Endothelial cell of hepatic sinusoid (primary cell): ENCODE results near the gene STS.

Experiments
- in situ Hi-C: cut with HindIII; loops from 2 replicates; pipeline ENCODE4 v1.10.0; 2017; ENCODE audit warnings: low sequenced_read_pairs

STS gene

DNA sequence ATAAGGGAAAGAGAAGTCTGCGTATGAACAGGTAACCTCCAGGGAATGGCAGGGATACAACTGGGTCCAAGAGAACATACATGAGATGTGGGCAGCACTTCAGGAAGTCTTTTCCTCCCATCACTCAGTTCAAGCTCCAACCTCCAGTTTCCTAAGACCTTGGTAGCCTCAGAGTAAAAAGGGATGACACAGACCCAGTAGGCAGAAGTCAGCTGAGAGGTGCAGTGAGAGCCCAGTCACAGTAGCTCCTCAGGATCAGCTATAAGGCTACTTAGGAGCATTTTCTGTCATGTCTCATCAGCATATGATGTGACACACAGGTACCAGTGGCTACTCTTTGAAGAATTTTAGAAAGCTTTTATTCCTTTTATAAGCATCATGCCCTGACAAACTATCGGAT, 12.5 kb upstream of the STS start:
- in situ Hi-C loops: no loop called here

DNA sequence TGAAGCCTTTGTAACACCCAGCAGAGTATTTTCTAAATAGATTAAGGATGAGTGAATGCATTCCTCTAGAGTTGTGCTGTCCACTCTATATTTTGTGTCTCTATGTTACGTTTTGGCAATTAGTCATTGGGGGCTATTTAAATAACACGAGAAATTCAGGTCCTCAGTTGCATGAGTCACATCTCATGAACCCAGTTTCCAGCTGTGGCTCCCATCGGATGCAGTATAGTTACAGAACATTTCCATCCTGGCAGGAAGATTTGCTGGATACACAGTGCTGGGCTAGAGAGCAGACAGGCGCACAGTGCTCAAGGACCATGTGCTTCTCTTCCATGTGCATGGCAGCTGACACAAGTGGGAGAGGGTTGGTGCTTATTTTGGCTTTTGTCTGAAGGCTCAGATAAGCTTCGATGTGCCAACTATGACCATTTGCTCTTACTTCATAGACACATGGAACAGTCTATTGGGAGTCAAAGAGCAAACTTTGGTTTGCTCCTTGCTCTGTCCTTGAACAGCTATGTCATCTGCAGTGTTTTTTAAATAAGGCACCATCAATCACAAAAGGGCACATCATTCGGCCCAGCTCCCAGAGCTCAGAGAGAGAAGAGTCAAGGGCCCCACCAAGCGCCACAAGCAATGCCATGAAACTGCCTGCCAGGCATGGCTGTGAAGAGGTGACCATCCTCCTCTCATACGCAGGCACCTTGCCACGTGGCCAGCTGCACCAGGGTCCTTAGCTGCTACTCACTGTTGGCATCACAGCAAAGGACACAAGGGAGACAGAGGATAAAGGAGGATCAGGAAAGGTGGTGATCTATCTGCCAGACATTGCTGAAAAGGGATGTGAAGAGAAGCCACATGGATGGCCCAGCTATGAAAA, 8.1 kb upstream of the STS start:
- in situ Hi-C loops: no loop called here

- in situ Hi-C loops: no loop called here
These were observed 4.4 kb upstream of the STS start for GRCh38 chrX:7143076-7143475.

GRCh38 chrX:7143941-7144525, 3.5 kb upstream of the STS start:
- in situ Hi-C loops: no loop called here

DNA sequence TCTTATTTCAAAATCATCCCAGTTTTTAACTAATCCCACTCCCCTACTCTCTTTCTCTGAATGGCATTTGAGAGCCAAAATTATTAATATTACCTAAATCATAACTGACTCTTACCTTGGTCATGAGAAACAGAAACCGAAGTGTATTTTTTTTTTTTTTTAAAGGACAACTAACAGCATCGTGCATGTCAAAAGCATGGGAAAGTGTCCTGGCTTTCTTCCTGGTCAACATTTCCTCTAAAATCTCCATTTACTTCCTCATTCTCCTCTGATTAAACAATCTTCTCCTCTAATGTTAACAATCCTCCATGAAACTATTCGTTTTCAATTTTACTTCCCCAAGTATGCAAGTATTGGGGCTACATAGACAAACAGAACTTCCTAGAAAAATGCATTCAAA, 2.1 kb upstream of the STS start:
- in situ Hi-C loops: no loop called here

- in situ Hi-C loops: no loop called here
These were observed 1.4 kb upstream of the STS start for GRCh38 chrX:7146020-7146702.

GRCh38 chrX:7146703-7147412, 654 bp upstream of the STS start:
- in situ Hi-C loops: no loop called here

- in situ Hi-C loops: no loop called here
These were observed 704 bp downstream of the STS start, which contains the start of gene PUDP for GRCh38 chrX:7147978-7148854. PUDP (minus strand) TSS chrX:7148153; CDS start chrX:7148113, 40 bp downstream.

DNA sequence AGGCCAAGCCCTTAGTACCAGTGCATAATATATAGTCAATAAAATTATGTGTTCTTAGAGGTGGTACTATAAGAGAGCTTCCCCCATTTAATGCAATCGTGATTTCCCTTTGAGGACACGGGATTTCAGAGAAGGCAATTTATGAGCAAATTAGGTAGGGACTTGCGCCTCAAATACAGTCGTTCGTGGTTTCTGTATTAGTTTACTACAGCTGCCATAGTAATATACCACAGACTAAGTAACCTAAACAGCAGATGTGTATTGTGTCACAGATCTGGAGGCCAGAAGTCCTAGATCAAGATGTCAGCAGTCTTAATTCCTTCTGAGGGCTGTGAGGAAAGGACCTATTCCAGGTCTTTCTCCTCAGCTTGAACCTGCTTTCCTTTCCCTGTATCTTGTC, 1.9 kb downstream of the STS start:
- in situ Hi-C loops: no loop called here

- in situ Hi-C loops: no loop called here
These were observed 5.7 kb downstream of the STS start for GRCh38 chrX:7153231-7153630.

DNA sequence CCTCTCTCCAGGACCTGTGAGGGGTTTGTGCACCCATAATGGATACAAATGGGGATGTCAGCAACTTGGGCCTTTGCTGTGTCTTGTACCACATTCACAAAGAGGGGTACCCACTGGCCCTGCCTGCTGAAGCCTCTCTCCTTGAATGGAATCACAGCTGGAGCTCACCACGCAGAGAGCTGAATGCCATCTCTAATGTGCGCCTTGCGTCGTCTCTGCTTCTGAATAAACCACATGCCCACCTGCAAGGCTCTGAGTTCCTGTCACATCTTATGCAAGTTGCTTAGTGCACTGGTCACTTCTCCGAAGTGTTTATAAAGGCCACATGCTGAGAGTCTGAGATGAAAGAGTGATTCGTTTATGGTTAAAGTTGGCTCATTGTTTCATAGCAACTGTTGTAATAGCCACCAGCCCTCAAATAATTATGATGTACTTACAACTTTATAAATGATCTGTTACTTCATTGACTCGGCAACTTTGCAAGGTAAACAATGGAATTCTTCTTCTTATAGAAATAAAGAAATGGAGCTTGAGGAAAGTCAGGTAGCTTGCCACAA, 6.6 kb downstream of the STS start:
- in situ Hi-C loops: no loop called here

DNA sequence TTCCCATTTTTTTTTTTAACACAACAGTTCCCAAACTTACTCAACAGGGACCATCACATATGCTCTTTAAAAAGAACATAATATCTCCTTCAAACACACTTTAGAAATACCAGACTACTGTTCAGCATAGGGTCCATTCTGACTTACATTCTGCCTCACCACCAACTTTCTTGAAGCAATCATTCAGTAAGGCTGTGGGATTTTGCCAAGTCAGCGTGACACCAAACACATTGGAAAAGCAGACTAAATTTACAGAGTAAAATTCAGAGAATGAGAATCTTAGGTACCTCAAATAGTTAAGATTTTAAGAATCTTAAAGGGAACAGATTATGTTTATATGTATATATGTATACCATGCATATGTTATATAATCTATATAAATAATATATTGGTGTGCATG, 7.7 kb downstream of the STS start:
- in situ Hi-C loops: no loop called here

DNA sequence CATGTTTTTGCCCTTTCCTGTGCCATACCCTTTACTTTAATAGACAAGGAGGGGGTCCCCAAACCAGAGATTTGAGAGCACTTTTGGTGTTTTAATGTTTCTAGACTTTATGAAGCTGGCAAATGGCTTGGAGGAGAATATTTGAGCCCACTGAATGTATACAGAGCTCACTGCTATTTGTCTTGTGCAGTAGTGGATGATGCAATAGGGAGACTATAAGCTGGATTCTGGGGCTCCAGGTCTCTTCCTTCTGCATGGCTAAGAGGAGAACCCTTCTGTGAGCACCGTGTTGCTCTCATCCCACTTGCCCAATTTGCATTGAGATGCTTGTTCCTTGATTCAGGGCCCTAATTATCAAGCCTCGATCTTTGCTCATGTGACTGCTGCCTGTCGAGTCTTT, 9.4 kb downstream of the STS start:
- in situ Hi-C loops: no loop called here

DNA sequence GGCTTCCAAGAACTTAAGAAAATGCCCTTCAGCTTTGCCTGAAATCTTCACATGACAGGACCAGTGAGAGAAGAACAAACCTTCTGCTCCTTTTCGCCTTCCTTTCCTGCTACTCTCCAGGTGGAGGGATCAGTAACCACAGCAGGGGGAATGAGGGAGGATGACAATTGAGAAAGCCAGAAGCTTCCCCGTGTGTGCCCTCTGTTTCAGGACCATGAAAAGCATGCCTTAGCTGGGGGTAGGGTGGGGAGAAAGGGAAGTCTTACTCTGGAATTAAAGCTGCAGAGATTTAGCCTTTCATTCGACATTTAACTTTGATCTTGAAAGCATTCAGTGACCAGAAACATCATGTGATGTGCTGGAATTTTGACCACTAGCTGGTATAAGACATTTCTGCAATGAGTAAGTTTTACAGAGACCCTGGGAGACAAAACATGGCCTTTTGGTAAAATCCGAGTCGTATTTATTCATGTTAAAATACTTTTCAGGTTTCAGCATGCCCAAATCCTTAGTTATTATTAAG, 11.0 kb downstream of the STS start:
- in situ Hi-C loops: no loop called here

DNA sequence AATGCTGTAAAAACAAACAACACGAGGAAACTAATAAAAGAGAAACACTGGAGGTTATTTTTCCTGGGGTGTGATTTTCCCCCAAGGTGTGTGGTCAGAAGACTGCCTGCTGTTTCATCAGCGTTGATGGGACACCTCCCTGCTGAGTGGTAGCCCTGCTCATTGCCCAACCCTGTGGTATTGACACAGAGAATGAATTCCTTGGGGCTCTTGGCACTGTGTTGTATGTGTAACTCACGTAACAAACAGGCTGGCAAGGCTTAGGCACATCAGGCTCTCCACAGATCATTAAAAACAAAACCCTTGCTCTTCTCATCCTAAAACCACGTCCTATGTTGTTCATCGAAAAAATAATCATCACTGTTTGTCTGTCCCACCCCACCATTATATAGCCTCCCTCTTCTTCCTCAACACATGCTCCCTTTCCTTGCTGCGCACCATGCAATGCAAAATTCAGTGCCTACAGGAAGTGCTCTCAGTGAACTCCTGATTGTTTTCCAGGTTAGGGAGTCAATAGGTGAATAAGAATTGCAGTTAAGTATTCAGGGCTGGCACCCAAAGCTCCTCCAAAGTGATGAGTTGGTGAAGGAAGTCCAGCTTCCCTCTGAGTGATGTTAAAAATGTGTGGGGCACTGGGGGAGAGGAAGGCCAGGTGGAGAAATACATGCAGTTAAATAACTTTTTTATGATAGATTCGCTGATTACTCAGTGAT, 11.8 kb downstream of the STS start:
- in situ Hi-C loops: no loop called here

DNA sequence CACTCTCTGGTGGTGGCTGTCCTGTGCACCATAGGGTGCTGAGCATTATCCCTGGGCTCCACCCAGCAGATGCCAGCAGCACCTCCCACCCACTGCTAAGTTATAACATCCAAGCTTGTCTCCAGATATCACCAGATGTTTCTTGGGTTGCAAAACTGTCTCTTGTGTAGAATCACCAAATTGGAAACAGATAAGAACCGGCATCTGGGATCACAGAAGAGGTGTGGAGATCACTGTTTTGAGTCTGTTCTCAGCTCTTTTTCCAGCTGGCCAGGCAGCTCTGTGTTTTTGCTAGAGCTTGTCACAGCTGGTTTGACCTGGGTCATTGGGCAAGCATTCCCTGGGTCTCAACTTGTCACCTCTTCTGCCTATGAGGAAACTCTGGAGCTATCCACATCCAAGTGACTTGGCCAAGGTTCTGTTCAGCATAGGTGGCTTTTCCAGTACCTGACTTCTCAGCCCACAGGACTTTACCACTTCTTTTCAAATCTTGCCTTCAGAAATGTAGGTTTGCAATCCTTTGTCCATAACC, 15.7 kb downstream of the STS start:
- in situ Hi-C loops: no loop called here

DNA sequence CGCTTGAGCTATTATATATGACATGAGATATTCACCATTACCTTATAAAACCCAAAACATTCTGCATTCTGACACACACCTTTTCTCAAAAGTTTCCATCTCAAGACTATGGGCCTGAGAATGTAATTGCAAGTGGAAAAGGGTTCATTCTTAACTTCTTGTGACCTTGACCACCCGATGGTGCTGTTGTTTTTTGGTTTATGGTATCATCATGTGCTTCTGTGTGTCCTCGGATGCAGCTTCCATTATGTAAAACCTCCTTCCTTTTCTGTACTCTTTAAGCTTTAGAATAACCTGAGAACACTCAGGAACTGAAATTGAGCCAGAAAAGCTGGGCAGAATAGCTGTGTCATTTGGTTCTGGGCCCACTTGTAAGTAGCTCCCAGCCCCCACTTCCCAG, 16.7 kb downstream of the STS start:
- in situ Hi-C loops: no loop called here

GRCh38 chrX:7168371-7168770, 20.9 kb downstream of the STS start:
- in situ Hi-C loops: no loop called here

- in situ Hi-C loops: no loop called here
These were observed 22.1 kb downstream of the STS start for GRCh38 chrX:7169627-7170026.
